ENCODE data around the gene POU6F2. TPM values are rescaled to one million over a fixed set of nuclear protein-coding genes. Genes with fewer than 3 reads are reported as not detected.

The POU6F2 gene
- polyA plus RNA-seq, 1 experiment: not detected

- ChIA-PET POLR2A (no interaction called here), CTCF (no interaction called here)
- DNase-seq (ENCODE audit: low read depth): no peak
- no peak overlapping the region for H3K4me3 ChIP-seq (ENCODE audit: low read depth, low read length)
- no peaks in the 10 kb centered on the region for H3K27me3 ChIP-seq (ENCODE audit: control insufficient read depth, insufficient read depth, low read length)
- no peaks in the 10 kb centered on the region for H3K36me3 ChIP-seq (ENCODE audit: control insufficient read depth, insufficient read depth, low read length)
- TF ChIP-seq CTCF (IDR thresholded peaks at IDR 0.05; ENCODE audit: insufficient read depth, low read depth, low read length): no peak
These were observed 65.0 kb downstream of the POU6F2 start for GRCh38 chr7:39042670-39043069.

GRCh38 chr7:39043531-39043930 is 65.8 kb downstream of the POU6F2 start:
- H3K27me3 ChIP-seq (ENCODE audit: control insufficient read depth, insufficient read depth, low read length): no peaks in the 10 kb centered on the region
- H3K4me3 ChIP-seq (ENCODE audit: low read depth, low read length): no peak overlapping the region
- no peaks in the 10 kb centered on the region for H3K36me3 ChIP-seq (ENCODE audit: control insufficient read depth, insufficient read depth, low read length)
- TF ChIP-seq CTCF (IDR thresholded peaks at IDR 0.05; ENCODE audit: insufficient read depth, low read depth, low read length): no peak
- ChIA-PET POLR2A (no interaction called here), CTCF (no interaction called here)
- DNase-seq (ENCODE audit: low read depth): no peak

GRCh38 chr7:39044489-39044888 is 66.8 kb downstream of the POU6F2 start:
- Histone ChIP-seq H3K4me3 (ENCODE audit: low read depth, low read length) (no peak overlapping the region), H3K36me3 (ENCODE audit: control insufficient read depth, insufficient read depth, low read length) (no peaks in the 10 kb centered on the region), H3K27me3 (ENCODE audit: control insufficient read depth, insufficient read depth, low read length) (no peaks in the 10 kb centered on the region)
- TF ChIP-seq CTCF (IDR thresholded peaks at IDR 0.05; ENCODE audit: insufficient read depth, low read depth, low read length): no peak
- POLR2A ChIA-PET: no interaction called here
- DNase-seq (ENCODE audit: low read depth): no peak
- CTCF ChIA-PET: no interaction called here

GRCh38 chr7:39045231-39045630 is 67.5 kb downstream of the POU6F2 start:
- ChIA-PET POLR2A (no interaction called here), CTCF (interaction anchor here (0.7 kb wide), 1 partner anchor 15 kb away, joined by 3 read pairs; no protein-coding TSS in a partner anchor)
- TF ChIP-seq CTCF (IDR thresholded peaks at IDR 0.05; ENCODE audit: insufficient read depth, low read depth, low read length): no peak
- Histone ChIP-seq H3K4me3 (ENCODE audit: low read depth, low read length) (no peak overlapping the region), H3K27me3 (ENCODE audit: control insufficient read depth, insufficient read depth, low read length) (no peaks in the 10 kb centered on the region), H3K36me3 (ENCODE audit: control insufficient read depth, insufficient read depth, low read length) (no peaks in the 10 kb centered on the region)
- no peak for DNase-seq (ENCODE audit: low read depth)

GRCh38 chr7:39051279-39051678 is 73.6 kb downstream of the POU6F2 start:
- no peak for DNase-seq (ENCODE audit: low read depth)
- ChIA-PET CTCF (interaction anchor here (0.7 kb wide), 1 partner anchor 10 kb away, joined by 3 read pairs; no protein-coding TSS in a partner anchor), POLR2A (no interaction called here)
- TF ChIP-seq CTCF (IDR thresholded peaks at IDR 0.05; ENCODE audit: insufficient read depth, low read depth, low read length): no peak
- H3K4me3 ChIP-seq (ENCODE audit: low read depth, low read length): no peak overlapping the region
- no peaks in the 10 kb centered on the region for H3K27me3 ChIP-seq (ENCODE audit: control insufficient read depth, insufficient read depth, low read length)
- H3K36me3 ChIP-seq (ENCODE audit: control insufficient read depth, insufficient read depth, low read length): no peaks in the 10 kb centered on the region

Measured in BJ (cell line).